SHP77 treated with DMSO at 0.1 percent for 48 hours (cell line): Measurements from ENCODE around the gene SLC25A10.
"Not testable (repeated sequence)": the region's sequence is repeated elsewhere in the genome, so short reads cannot be mapped to it uniquely, and the experiment has no call there.

Experiments used
- DNase-seq: peaks from one replicate; lab custom pipeline; 2025; lab: John Stamatoyannopoulos, UW

SLC25A10 gene

DNA sequence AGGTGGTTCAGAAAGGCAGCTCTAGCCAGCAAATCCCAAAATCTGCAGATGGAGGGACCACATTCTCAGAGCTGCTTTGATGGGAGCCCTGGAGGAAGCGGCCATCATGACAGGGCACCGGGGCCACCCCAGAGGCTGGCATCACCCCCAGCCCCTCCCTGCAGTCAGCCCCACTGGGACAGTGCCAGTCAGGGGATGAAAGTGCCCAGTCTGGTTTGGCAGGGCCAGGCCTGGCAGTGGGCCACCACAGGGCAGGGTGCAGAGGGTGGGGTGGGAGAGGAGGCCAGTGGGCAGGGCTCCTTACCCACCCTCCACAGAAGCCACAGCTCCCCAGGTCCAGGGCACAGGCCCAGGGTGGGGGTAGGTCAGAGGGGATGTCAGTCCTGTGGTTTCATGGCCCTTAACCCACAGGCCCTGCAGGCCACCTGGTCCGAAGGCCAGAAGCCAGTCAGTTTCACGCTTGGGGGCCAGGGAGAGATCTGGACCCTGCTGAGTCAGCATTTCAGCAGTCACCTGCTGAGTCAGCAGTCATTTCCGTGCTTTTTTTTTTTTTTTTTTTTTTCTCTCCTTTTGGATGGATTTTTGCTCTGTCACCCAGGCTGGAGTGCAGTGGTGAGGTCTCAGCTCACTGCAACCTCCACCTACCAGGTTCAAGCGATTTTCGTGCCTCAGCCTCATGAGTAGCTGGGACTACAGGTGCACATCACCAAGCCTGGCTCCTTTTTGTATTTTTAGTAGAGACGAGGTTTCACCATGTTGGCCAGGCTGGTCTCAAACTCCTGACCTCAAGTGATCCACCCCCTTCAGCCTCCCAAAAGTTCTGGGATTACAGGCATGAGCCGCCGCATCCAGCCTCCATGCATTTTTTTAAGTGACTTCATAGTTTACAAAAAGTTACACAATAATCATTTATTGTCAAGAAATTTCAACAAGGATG, 10.4 kb downstream of the SLC25A10 start:
- no peak for DNase-seq

DNA sequence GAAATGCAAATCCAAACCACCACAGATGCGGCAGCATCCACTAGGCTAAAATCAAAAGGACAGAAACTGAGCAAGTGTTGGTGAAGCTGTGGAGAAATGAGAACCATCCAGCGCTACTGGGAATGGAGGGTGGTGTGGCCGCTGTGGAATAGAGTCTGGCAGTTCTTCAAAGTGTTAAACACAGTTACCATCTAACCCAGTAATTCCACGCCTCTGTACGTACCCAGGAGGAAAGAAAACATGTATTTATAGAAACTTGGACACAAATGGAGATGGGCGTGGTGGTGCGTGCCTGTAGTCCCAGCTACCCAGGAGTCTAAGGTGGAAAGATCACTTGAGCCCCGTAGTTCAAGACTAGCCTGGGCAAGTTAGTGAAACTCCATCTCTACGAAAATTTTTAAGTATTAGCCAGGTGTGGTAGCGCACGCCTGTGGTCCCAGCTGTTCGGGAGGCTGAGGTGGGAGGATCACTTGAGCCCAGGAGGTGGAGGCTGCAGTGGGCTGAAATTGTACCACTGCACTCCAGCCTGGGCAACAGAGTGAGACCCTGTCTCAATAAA, 11.6 kb downstream of the SLC25A10 start:
- DNase-seq: no peak

DNA sequence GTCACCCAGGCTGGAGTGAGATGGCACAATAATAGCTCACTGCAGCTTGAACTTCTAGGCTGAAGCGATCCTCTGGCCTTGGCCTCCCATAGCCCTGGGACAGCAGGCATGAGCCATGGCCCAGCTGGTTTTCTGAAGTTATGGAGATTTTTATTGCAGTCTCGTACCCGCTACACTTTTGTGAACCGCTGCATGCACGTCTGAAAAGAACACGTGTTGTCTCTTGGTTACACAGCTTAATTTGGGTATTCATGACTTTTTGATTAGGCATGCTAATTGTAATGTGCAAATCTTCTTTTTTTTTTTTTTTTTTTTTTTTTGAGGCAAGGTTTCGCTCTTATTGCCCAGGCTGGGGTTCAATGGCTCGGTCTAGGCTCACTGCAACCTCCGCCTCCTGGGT, 13.4 kb downstream of the SLC25A10 start:
- no peak for DNase-seq

DNA sequence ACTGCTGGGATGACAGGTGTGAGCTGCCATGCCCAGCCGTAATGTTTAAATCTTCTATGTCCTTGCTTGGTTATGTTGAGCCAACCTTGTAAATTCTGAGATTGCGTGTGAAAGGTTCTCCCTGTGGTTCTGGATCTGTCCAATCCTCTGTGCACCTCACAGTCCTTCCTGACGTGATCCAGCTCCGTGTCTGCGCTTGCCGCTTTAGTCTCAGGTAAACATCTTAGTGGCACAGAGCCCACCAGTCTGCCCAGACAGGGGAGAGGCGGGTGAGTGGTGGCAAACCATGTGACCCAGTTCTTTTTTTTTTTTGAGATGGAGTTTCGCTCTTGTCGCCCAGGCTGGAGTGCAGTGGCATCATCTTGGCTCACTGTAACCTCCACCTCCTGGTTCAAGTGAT, 13.9 kb downstream of the SLC25A10 start:
- no peak for DNase-seq

DNA sequence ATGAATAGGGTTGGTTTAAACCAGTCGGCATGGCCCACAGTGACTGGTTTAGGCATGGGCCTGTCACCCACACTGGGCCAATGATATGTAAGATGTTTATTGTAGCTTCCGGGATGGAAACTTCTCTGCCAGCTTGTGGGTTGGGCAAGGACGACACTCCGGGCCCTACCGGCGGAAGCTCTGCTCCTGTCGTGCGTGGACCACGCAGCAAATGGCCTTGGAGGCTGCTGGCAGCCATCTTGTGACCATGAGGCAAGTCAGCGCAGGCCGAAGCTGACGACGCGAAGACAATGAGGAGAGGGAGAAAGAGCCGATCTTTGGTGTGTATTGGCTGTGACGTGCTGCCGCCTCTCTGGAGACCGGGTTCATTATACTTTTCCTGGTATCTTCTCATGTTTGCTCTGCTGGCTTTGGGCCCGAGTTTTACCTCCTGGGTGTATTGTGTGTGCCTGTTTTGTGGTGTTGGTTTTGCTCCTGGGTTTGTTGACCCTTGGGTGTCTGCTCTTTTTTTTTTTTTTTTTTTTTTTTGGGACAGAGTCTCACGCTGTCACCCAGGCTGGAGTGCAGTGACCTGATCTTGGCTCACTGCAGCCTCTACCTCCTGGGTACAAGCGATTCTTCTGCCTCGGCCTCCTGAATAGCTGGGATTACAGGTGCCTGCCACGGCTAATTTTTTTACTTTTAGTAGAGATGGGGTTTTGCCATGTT, 15.4 kb downstream of the SLC25A10 start:
- peak; percentile 99 for DNase-seq

DNA sequence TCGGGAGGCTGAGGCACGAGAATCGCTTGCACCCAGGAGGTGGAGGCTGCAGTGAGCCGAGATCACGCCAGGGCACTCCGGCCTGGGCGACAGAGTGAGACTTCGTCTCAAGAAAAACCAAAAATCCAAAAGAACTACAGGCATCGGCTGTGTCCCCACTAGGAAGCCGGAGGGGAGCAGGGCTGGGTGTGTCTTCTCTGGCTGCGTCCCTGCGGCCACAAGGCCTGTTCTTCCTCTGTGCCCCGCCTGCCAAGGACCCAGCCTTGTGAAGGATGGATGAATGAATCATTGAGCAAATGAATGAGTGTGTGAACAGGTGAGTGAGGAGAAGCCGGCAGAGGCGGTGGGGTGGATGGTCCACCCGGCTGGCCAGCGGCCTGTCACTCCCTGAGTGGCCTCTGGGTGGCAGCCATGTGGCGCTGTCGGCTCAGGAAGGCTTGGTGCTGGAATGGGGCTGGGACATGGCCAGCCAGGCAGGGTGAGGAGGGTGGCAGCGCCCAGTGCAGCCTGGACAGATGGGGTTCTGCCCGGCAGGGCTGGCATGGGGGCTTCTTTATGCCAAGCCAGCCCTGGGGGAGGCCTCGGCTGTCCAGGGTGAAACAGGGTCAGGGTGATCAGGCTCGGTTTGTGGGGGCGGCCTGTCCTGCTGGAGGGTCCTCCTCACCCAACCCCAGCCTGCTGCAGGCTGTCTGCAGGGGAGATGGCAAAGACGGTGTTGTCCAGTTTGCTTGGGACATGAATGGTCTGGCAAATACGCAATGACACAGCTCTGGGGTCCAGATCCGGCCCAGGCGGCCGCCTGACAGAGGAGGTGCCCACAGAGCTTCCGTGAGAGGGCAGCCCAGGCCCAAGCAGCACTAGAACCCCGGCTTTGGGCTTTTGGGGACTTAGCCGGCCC, 21.7 kb downstream of the SLC25A10 start:
- peak; percentile 91 for DNase-seq

DNA sequence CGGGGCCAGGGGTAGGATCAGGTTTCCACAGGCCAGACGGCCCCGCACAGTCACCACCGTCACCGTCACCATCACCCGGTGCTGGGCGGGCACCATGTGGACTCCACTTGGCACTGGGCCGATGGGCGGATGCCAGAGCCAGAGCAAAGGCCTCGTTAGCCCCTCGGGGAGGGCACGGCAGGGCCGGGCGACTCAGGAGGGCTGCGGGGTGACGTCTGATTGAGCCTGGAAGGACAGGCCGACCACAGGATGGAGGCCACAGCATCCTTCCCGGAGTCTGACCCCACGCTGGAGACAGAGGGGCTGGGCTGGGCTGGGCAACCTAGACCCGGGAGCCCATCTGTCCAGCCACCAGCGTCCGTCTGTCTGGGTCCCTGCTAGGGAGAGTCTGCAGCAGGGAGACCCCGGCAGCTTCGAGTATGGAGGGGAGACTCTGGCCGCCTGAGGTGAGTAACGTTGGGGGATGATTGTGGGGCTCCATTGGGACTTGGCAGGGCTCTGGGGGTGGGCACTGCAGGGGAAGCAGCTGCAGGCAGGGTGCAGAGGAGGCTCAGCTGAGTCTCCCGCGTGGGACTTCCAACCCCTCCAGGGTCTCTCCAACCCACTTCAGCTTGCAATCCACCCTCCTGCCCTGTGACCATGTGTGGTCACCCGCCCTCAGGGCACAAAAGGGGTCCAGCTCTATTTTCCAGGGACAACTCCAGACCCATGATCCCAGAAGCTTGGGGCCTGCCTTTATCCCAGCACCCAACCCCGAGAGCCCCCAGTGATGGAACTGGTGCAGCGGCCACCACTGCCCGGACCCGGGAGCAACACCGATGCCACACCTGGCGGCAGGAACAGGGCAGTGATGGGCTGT, 22.6 kb downstream of the SLC25A10 start:
- DNase-seq: peak; percentile 34

DNA sequence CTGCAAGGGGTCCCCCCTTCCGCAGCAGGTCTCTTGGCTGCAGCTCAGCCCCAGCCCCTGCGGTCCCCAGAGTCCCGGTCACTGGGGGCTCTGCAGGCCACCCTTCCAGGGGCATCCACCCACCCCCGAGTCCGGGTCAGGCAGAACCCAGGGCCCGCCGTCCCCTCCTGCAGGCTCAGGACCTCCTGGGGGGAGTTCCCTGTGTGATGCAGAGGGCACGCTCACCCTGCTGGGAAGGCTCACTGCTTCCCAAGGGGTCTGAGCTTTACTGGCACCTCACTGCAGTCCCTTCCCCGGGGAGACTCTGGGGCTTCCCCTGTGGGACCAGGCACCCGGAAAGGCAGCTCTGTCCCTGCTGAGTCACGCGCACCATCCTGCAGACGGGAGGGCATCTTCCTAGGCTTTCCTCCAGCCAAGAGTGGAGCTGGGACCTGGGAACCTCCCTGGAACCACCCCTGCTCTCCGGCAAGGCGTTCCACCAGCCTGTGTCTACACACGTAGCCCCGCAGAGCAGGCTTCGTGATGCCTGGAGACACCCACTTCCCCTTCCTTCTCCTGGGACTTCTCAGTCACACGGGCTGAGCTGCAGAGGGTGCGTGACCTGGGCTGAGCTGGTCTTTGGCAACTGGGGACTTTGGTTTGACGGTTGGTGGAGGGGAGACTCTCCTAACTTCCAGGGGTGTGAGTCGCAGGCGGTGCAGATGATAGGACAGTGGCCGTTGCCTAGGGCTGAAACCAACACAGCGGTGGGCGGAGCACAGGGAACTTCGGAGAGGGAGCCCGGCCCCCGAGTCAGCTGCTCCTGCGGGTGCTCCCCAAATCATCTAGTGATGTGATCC, 23.4 kb downstream of the SLC25A10 start:
- DNase-seq: peak; percentile 53

DNA sequence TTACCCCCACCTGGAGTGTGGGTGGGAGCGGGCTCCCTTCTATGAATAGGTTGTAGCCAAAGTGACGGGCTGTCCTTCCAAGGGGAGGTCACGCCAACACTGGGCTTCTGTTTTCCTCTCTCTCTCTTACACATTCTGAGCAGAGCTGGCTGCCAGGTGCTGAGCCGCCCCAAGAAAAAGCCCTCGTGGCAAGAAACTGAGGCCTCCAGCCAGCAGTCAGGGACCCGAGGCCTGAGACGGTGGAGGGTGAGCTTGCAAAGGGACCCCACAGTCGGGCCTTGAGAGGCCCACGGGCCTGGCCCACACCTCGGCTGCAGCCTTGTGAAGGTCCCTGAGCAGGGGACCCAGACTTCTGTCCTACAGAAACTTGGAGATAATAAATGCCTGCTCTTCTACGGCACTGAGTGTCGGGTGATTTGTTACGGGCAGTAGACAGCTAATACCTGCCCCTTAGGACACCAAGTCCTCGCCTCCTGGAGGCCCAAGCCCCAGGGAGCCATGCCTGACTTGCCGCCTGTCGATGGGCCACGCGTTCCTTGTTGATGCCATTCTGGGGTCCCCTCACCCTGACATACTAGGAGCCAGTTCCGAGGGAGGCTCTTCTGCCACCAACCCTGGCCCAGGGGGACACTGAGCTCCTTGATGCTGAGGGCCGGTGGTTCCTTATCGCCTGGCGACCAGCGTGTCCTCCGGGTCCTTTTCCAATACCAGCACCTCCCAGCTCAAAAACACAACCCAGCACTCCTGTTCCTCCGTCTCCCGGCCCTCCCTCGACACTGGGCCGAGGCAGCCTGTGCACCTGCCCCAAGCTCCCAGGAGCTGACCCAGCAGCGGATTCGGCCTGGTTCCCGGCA, 26.1 kb downstream of the SLC25A10 start:
- no peak for DNase-seq

DNA sequence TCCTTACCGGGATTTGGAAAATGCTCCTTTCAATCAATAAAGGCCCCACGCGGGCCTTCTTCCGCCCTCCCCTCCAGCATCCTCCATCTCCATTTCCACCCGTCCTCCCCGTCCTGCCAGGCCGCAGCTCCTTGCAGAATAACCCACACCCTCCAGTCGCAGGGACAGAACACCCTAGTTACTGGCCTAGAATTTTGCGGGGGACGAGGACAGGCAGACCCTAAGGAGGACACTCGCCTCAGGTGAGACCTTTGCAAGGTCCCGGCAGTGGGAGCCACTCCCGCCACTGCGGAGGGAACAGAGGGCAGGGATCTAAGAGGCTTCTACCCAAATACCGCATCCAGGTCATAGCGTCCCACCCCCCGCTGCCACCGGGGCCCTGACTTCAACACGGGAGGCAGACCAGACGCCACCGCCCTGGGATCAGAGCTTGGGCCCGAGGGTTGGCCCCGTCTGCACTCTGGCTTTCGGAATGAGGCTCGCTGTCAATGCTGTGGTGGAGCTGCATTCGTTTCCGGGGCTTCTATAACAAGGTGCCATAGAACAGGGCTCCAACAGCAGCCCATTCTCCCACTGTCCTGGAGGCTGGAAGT, 26.8 kb downstream of the SLC25A10 start:
- DNase-seq: no peak

DNA sequence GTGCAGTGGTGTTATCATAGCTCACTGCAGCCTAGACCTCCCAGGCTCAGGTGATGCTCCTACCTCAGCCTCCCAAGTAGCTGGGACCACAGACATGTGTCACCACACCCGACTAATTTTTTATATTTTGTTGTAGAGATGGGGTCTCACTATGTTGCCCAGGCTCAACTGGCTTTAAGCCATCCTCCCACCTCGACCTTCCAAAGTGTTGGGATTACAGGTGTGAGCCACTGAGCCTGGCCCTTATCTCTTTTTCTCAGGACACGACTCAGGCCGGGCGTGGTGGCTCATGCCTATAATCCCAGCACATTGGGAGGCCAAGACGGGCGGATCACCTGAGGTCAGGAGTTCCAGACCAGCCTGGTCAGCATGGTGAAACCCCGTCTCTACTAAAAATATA, 27.5 kb downstream of the SLC25A10 start:
- DNase-seq: not testable (repeated sequence)

DNA sequence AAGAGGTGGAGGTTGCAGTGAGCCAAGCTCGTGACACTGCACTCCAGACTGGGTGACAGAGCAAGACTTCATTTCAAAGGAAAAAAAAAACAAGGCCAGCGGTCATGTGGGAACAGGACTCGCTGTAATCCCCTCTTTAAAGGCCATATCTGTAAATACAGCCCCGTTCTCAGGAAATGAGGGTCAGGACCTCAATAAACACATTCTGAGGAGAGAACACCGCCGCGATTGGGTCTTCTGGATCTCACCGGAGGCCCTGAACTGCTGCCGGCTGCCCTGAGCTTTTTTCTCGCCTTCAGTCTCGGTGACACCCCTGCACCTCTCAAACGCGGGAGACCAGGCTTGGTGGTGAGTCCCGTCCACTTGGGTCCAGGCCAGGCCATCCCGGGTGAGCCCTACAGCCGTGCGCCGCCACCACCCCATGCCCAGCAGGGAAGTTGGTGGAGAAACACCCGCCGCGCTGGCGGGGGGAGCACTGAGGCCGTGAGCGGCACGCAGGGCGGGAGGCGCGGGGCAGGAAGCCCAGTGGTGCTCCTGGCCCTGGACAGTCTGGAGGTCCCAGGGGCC, 28.4 kb downstream of the SLC25A10 start:
- no peak for DNase-seq

DNA sequence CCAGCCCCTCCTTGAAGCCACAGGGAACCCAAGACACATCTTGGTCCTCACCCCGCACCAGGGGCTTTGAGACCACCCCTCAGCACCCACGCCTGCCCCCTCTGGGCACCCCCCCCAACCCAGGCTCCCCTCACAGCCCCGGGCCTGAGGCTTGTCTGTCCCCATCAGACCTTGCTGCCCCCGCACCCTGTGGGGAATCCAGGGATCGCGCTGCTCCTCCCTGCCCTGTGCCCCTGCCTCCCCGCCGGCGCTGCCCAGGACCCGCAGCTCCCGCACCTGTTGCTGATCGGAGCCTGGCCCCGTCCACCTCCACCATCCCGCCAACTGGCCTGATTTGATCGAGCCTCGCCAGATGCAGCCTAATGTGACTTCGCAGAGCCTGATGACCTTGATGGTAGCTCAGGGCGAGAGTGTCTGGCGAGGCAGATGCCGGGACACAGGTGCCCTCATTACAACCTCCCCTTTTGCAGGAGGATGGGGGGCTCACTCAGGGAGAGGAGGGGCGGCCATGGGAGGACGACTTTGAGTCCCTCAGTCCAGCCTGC, 29.0 kb downstream of the SLC25A10 start:
- DNase-seq: no peak

DNA sequence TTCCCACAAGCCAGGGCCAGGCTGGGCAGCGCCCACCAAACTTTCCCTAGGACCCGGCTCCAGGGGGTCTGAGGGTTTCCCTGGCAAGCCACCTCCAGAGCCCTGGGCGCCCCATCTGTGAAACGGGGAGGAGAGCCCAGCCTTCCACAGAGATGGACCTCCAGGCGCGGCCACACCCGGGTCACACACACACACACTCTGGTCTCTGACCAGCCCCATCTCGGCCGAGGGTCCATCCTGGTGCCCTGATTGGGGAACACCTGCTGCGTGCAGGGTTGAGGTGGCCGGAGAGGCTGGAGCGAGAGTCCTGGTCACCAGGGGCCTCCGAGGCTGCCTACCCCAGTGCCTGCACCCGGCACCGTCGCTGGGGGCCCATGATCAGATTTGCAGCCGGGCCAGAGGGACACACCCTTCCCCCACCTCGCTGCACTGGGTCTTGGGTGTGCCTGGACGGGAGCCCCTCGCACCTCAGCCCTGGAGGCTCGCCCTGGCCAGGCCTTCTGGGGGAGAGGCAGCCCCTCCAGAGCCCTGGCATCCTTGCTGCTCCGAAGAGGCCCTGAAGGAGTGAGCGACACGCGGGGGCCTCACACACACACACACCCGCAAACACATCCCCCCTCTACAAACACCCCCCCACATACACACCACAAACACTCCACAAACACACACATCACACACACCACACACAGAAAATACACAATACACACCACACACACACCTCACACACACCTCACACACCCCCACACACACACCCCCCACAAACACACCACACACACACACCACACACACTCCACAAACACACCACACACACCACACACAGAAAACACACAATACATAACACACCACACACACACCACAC, 29.7 kb downstream of the SLC25A10 start:
- DNase-seq: no peak
